MM.1S (cell line): ENCODE measurements around the gene FAM124A.

Experiments
- DNase-seq: peaks from one replicate; pipeline ENCODE4 v3.0.0-alpha.2; 2015
- H2AFZ ChIP-seq: fragments of 300-600 bp; sonication (generic); 2 replicates; pipeline ENCODE4 v1.6.0; 2016; ENCODE audit warnings: antibody characterized with exemption, low read length
- H3F3A ChIP-seq: fragments of 300-600 bp; sonication (generic); 2 replicates; pipeline ENCODE4 v1.6.1; 2016; ENCODE audit warnings: mild to moderate bottlenecking, antibody characterized with exemption, low read length, moderate library complexity, mixed read lengths; ENCODE audit not compliant: insufficient read depth
- H3K27ac ChIP-seq: fragments of 300-600 bp; sonication (generic); 2 replicates; pipeline ENCODE4 v1.5.1; 2016; ENCODE audit warnings: mild to moderate bottlenecking, low read length
- H3K27me3 ChIP-seq: fragments of 300-600 bp; sonication (generic); replicated peaks from 2 replicates; pipeline ENCODE4 v1.6.0; 2016; ENCODE audit warnings: low read length; ENCODE audit not compliant: insufficient read depth
- H3K36me3 ChIP-seq: fragments of 300-600 bp; sonication (generic); replicated peaks from 2 replicates; pipeline ENCODE4 v1.6.1; 2016; ENCODE audit warnings: mild to moderate bottlenecking, low read length, mixed read lengths; ENCODE audit not compliant: insufficient read depth
- H3K4me1 ChIP-seq: fragments of 300-600 bp; sonication (generic); 2 replicates; pipeline ENCODE4 v1.6.1; 2016; ENCODE audit warnings: low read length, mixed read lengths
- H3K4me2 ChIP-seq: fragments of 300-600 bp; sonication (generic); 2 replicates; pipeline ENCODE4 v1.6.0; 2016; ENCODE audit warnings: low read depth, low read length
- H3K4me3 ChIP-seq: fragments of 300-600 bp; sonication (generic); 2 replicates; pipeline ENCODE4 v1.5.1; 2016; ENCODE audit warnings: low read length, mixed read lengths
- H3K79me2 ChIP-seq: fragments of 300-600 bp; sonication (generic); 2 replicates; pipeline ENCODE4 v1.6.1; 2016; ENCODE audit warnings: mixed run types, low read length, mixed read lengths
- H3K9ac ChIP-seq: fragments of 300-600 bp; sonication (generic); 2 replicates; pipeline ENCODE4 v1.6.1; 2016; ENCODE audit warnings: low read length, mixed read lengths
- H3K9me2 ChIP-seq: fragments of 300-600 bp; sonication (generic); replicated peaks from 2 replicates; pipeline ENCODE4 v1.6.1; 2016; ENCODE audit warnings: mild to moderate bottlenecking, low read length, mixed read lengths; ENCODE audit not compliant: insufficient read depth
- H3K9me3 ChIP-seq: fragments of 300-600 bp; sonication (generic); replicated peaks from 2 replicates; pipeline ENCODE4 v1.6.1; 2016; ENCODE audit warnings: mild to moderate bottlenecking, low read length, mixed read lengths; ENCODE audit not compliant: insufficient read depth
- H4K20me1 ChIP-seq: fragments of 300-600 bp; sonication (generic); 2 replicates; pipeline ENCODE4 v1.6.1; 2016; ENCODE audit warnings: mild to moderate bottlenecking, low read length, moderate library complexity, mixed read lengths; ENCODE audit not compliant: insufficient read depth
- EZH2 ChIP-seq: fragments of 300-600 bp; sonication (generic); optimal IDR thresholded peaks from 2 replicates; pipeline ENCODE3; 2017; ENCODE audit warnings: low read depth, mild to moderate bottlenecking, antibody characterized with exemption, low read length, mixed read lengths
- EZH2phosphoT487 ChIP-seq: fragments of 300-600 bp; sonication (generic); IDR thresholded peaks from 2 replicates; pipeline ENCODE4 v1.6.1; 2018; ENCODE audit warnings: antibody characterized with exemption, low read length
- TF ChIP-seq, protein P1 (sequence below): fragments of 300-600 bp; sonication (generic); IDR thresholded peaks from 2 replicates; pipeline ENCODE4 v1.5.1; 2016; ENCODE audit warnings: antibody characterized with exemption, low read length, mixed read lengths

Gene FAM124A

DNA sequence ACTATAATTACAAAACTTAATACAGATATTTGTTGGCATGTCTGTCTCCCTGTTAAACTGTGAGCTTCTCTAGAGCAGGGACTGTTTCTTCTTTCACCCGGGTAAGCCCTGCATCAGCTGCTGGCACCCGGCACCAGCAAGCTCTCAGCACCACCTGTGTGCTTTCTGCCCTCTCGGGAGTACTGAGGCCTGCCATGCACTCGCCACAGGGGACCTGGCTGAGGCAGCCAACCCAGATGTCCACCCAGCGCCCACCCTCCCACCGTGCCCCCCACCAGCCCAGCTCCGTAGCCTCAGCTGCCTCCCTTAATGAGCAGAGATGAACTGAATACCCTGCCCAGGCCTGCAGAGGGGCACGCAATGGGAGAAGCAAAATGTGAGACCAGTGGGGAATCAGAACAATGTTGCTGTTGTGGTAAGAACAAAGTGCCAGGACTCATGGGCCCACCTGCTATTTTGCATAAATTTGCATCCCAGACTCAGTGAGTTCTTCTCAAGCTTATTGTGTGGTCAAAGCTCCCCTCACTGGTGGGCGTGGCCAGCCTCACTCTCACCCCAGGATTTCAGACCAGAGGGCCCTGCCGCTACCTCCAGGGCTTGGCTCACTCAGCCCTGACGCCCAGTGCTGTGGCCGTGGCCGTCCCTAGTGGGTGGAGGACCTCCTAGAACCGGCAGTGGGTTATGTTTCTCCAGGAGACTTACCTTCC lies 102.7 kb downstream of the FAM124A start:
- TF ChIP-seq EZH2phosphoT487 (no peak), EZH2 (no peak)
- TF ChIP-seq, protein P1, sequence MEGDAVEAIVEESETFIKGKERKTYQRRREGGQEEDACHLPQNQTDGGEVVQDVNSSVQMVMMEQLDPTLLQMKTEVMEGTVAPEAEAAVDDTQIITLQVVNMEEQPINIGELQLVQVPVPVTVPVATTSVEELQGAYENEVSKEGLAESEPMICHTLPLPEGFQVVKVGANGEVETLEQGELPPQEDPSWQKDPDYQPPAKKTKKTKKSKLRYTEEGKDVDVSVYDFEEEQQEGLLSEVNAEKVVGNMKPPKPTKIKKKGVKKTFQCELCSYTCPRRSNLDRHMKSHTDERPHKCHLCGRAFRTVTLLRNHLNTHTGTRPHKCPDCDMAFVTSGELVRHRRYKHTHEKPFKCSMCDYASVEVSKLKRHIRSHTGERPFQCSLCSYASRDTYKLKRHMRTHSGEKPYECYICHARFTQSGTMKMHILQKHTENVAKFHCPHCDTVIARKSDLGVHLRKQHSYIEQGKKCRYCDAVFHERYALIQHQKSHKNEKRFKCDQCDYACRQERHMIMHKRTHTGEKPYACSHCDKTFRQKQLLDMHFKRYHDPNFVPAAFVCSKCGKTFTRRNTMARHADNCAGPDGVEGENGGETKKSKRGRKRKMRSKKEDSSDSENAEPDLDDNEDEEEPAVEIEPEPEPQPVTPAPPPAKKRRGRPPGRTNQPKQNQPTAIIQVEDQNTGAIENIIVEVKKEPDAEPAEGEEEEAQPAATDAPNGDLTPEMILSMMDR: no peak
- Histone ChIP-seq H2AFZ (no peak overlapping the region), H3K9me3 (no peaks in the 10 kb centered on the region), H3K36me3 (no peaks in the 10 kb centered on the region), H3K27ac (no peak overlapping the region), H4K20me1 (no peaks in the 10 kb centered on the region), H3K4me2 (no peak overlapping the region), H3K79me2 (no peaks in the 10 kb centered on the region), H3K27me3 (no peaks in the 10 kb centered on the region), H3K9me2 (no peaks in the 10 kb centered on the region), H3K4me1 (no peaks in the 10 kb centered on the region), H3K4me3 (no peak overlapping the region), H3F3A (no peaks in the 10 kb centered on the region), H3K9ac (no peak overlapping the region)
- no peak for DNase-seq

DNA sequence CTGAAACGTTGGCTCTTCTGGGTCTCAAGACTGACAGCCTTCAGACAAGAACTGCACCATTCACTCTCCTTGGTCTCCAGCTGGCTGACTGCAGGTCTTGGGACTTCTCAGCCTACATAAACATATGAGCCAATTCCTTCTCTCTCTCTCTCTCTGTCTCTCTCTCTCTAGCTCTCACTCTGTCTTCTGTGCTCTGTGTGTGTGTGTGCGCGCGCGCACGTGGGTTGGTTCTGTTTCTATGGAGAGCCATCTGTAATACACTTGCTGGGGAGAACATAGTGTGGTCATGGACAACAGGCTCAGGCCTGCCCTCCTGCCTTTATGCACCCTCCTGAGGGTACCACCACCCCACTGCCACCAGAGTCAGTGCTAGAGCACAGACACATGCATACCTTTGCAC lies 103.6 kb downstream of the FAM124A start:
- Histone ChIP-seq H3K4me1 (0 out of 2 replicates have a peak, but pooled peaks cover under 1% of the 10 kb centered on the region), H3K79me2 (no peaks in the 10 kb centered on the region), H3K27ac (no peak overlapping the region), H3K4me2 (no peak overlapping the region), H3K9ac (no peak overlapping the region), H3F3A (no peaks in the 10 kb centered on the region), H3K9me2 (no peaks in the 10 kb centered on the region), H4K20me1 (no peaks in the 10 kb centered on the region), H2AFZ (no peak overlapping the region), H3K4me3 (no peak overlapping the region), H3K27me3 (no peaks in the 10 kb centered on the region), H3K36me3 (no peaks in the 10 kb centered on the region), H3K9me3 (no peaks in the 10 kb centered on the region)
- DNase-seq: no peak
- TF ChIP-seq EZH2phosphoT487: no peak
- no peak for TF ChIP-seq EZH2
- TF ChIP-seq, protein P1: no peak

DNA sequence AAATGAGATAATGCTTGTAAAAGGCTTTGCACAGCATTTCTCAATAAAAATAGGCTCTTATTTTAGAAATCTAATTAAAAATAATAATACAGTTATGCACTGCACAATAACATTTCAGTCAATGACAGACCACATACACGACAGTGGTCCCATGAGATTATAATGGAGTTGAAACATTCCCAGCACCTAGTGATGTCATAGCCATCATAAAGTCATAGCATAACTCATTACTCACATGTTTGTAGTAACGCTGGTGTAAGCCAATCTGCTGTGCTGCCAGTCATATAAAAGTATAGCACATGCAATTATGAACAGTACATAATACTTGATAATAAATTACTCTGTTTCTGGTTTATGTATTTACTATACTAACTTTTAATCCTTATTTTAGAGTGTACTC lies 104.6 kb downstream of the FAM124A start:
- Histone ChIP-seq H3K27ac (no peak overlapping the region), H3K27me3 (no peaks in the 10 kb centered on the region), H3K4me2 (no peak overlapping the region), H3K4me1 (peaks cover 9% of the 10 kb centered on the region), H3K9ac (no peak overlapping the region), H2AFZ (no peak overlapping the region), H3K9me2 (no peaks in the 10 kb centered on the region), H3F3A (no peaks in the 10 kb centered on the region), H3K9me3 (no peaks in the 10 kb centered on the region), H3K79me2 (no peaks in the 10 kb centered on the region), H4K20me1 (no peaks in the 10 kb centered on the region), H3K4me3 (no peak overlapping the region), H3K36me3 (no peaks in the 10 kb centered on the region)
- DNase-seq: no peak
- TF ChIP-seq EZH2: no peak
- TF ChIP-seq, protein P1: no peak
- TF ChIP-seq EZH2phosphoT487: no peak
